ENCODE results near the gene LIN28A. TPM values are rescaled to one million over a fixed set of nuclear protein-coding genes. Genes with fewer than 3 reads are reported as not detected.
A peak's percentile ranks its signal among the peaks of the same experiment; 100 is the strongest.

LIN28A gene
- total and polyA plus RNA-seq, 10 of the 15 experiments (the other 5 are each of a cell fraction or from before 2014, with no cell fraction given) = 0.13 to 0.59 (median 0.30) TPM; not detected in 7

DNA sequence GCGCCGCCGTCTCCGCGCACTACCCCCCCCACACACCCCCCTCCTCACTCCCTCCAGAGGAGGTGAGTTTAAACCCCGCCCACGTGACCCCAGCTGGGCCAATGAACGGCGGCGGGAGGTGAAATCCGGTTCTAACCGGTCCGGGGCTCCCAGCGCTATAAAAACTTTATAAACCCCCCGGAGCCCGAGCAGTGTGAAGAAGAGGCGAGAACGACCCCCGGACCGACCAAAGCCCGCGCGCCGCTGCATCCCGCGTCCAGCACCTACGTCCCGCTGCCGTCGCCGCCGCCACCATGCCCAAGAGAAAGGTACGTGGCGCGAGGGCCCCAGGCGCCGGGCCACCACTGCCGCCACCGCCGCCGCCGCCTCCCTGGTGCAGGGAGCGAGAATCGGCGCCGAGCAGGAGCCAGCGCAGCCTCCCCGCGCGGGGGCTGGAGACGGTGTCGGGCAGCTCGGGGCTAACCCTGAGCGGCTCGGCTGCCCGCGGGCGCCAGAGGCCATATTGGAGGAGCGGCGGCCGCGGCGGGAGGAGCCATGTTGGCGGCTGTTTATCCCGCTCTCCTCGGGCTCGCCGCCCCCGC, 61.8 kb downstream of the LIN28A start, which contains the start of gene HMGN2 (continued):
- TF ChIP-seq SPI1 (IDR thresholded peaks at IDR 0.05; ENCODE audit: borderline replicate concordance, insufficient read depth, low read depth, low read length) = no peak
- TF ChIP-seq NR2C1 (IDR thresholded peaks at IDR 0.05) = peak; percentile 40; the same call in 1 of the 2 replicates
- peak; percentile 82 for TF ChIP-seq KLF5 (IDR thresholded peaks at IDR 0.05; ENCODE audit: partially characterized antibody)
- TF ChIP-seq ZNF217 (IDR thresholded peaks at IDR 0.05) = 0 out of 2 replicates have a peak, but pooled peaks have one; percentile 35
- TF ChIP-seq, protein P1, sequence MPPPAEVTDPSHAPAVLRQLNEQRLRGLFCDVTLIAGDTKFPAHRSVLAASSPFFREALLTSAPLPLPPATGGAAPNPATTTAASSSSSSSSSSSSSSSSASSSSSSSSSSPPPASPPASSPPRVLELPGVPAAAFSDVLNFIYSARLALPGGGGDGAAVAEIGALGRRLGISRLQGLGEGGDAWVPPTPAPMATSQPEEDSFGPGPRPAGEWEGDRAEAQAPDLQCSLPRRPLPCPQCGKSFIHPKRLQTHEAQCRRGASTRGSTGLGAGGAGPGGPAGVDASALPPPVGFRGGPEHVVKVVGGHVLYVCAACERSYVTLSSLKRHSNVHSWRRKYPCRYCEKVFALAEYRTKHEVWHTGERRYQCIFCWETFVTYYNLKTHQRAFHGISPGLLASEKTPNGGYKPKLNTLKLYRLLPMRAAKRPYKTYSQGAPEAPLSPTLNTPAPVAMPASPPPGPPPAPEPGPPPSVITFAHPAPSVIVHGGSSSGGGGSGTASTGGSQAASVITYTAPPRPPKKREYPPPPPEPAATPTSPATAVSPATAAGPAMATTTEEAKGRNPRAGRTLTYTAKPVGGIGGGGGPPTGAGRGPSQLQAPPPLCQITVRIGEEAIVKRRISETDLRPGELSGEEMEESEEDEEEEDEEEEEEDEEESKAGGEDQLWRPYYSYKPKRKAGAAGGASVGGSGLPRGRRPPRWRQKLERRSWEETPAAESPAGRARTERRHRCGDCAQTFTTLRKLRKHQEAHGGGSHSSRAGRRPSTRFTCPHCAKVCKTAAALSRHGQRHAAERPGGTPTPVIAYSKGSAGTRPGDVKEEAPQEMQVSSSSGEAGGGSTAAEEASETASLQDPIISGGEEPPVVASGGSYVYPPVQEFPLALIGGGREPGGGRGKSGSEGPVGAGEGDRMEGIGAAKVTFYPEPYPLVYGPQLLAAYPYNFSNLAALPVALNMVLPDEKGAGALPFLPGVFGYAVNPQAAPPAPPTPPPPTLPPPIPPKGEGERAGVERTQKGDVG (CRISPR knock-in tag; IDR thresholded peaks at IDR 0.05) = 0 out of 2 replicates have a peak, but pooled peaks have one; percentile 64
- peak; percentile 87 for TF ChIP-seq POLR2AphosphoS2 (IDR thresholded peaks at IDR 0.05; ENCODE audit: low read depth, low read length)
- TF ChIP-seq, protein P2, sequence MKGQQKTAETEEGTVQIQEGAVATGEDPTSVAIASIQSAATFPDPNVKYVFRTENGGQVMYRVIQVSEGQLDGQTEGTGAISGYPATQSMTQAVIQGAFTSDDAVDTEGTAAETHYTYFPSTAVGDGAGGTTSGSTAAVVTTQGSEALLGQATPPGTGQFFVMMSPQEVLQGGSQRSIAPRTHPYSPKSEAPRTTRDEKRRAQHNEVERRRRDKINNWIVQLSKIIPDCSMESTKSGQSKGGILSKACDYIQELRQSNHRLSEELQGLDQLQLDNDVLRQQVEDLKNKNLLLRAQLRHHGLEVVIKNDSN (IDR thresholded peaks at IDR 0.05; ENCODE audit: borderline replicate concordance, extremely low read length, insufficient read depth, low read depth, low read length) = peak; percentile 87
- TF ChIP-seq POLR2A (IDR thresholded peaks at IDR 0.05; ENCODE audit: low read depth, low read length) = peak; percentile 51
- peak; percentile 55 for TF ChIP-seq IKZF1 (conservative IDR thresholded peaks at IDR 0.05)
- TF ChIP-seq, protein P3, sequence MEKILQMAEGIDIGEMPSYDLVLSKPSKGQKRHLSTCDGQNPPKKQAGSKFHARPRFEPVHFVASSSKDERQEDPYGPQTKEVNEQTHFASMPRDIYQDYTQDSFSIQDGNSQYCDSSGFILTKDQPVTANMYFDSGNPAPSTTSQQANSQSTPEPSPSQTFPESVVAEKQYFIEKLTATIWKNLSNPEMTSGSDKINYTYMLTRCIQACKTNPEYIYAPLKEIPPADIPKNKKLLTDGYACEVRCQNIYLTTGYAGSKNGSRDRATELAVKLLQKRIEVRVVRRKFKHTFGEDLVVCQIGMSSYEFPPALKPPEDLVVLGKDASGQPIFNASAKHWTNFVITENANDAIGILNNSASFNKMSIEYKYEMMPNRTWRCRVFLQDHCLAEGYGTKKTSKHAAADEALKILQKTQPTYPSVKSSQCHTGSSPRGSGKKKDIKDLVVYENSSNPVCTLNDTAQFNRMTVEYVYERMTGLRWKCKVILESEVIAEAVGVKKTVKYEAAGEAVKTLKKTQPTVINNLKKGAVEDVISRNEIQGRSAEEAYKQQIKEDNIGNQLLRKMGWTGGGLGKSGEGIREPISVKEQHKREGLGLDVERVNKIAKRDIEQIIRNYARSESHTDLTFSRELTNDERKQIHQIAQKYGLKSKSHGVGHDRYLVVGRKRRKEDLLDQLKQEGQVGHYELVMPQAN (conservative IDR thresholded peaks at IDR 0.05) = peak; percentile 80
- peak; percentile 59 for TF ChIP-seq NR2F1 (conservative IDR thresholded peaks at IDR 0.05)
- TF ChIP-seq, protein P4, sequence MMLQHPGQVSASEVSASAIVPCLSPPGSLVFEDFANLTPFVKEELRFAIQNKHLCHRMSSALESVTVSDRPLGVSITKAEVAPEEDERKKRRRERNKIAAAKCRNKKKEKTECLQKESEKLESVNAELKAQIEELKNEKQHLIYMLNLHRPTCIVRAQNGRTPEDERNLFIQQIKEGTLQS (IDR thresholded peaks at IDR 0.05; ENCODE audit: borderline replicate concordance, extremely low read depth, low read depth, low read length) = peak; percentile 77; the same call in 1 of the 2 replicates
- TF ChIP-seq MEF2B (IDR thresholded peaks at IDR 0.05; ENCODE audit: partially characterized antibody, poor library complexity, severe bottlenecking) = peak; percentile 32
- TF ChIP-seq, protein P5, sequence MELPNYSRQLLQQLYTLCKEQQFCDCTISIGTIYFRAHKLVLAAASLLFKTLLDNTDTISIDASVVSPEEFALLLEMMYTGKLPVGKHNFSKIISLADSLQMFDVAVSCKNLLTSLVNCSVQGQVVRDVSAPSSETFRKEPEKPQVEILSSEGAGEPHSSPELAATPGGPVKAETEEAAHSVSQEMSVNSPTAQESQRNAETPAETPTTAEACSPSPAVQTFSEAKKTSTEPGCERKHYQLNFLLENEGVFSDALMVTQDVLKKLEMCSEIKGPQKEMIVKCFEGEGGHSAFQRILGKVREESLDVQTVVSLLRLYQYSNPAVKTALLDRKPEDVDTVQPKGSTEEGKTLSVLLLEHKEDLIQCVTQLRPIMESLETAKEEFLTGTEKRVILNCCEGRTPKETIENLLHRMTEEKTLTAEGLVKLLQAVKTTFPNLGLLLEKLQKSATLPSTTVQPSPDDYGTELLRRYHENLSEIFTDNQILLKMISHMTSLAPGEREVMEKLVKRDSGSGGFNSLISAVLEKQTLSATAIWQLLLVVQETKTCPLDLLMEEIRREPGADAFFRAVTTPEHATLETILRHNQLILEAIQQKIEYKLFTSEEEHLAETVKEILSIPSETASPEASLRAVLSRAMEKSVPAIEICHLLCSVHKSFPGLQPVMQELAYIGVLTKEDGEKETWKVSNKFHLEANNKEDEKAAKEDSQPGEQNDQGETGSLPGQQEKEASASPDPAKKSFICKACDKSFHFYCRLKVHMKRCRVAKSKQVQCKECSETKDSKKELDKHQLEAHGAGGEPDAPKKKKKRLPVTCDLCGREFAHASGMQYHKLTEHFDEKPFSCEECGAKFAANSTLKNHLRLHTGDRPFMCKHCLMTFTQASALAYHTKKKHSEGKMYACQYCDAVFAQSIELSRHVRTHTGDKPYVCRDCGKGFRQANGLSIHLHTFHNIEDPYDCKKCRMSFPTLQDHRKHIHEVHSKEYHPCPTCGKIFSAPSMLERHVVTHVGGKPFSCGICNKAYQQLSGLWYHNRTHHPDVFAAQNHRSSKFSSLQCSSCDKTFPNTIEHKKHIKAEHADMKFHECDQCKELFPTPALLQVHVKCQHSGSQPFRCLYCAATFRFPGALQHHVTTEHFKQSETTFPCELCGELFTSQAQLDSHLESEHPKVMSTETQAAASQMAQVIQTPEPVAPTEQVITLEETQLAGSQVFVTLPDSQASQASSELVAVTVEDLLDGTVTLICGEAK (IDR thresholded peaks at IDR 0.05; ENCODE audit: borderline replicate concordance) = peak; percentile 93
- TF ChIP-seq POU2F2 (IDR thresholded peaks at IDR 0.05; ENCODE audit: borderline replicate concordance, low read depth, low read length) = peak; percentile 78
- peak; percentile 90 for TF ChIP-seq NFYB (IDR thresholded peaks at IDR 0.05; ENCODE audit: insufficient read depth, low read depth, low read length)
- peak; percentile 12 for TF ChIP-seq FOS (IDR thresholded peaks at IDR 0.05; ENCODE audit: borderline replicate concordance, extremely low read depth, insufficient read length)
- TF ChIP-seq ZNF207 (IDR thresholded peaks at IDR 0.05; ENCODE audit: borderline replicate concordance) = 0 out of 2 replicates have a peak, but pooled peaks have one; percentile 34
